ENCODE measurements around the gene ZMIZ1. TPM values are rescaled to one million over a fixed set of nuclear protein-coding genes. Genes with fewer than 3 reads are reported as not detected.

Gene ZMIZ1
- total RNA-seq, 1 donor from 2014 or later, result 173 TPM

GRCh38 chr10:79055892-79056291 is 12.9 kb upstream of the ZMIZ1 start:
- DNase-seq (ENCODE audit: low spot score in 2 of 2, unreplicated experiment in 2 of 2), result no peak
- TF ChIP-seq CTCF (IDR thresholded peaks at IDR 0.05; ENCODE audit: unreplicated experiment), result no peak
- peaks cover 14% of the 10 kb centered on the region for H3K4me1 Mint-ChIP-seq

GRCh38 chr10:79056361-79056735 is 12.4 kb upstream of the ZMIZ1 start:
- Mint-ChIP-seq H3K27ac (no peak overlapping the region), H3K4me3 (no peak overlapping the region), H3K27me3 (ENCODE audit: low read depth) (no peaks in the 10 kb centered on the region), H3K9me3 (no peaks in the 10 kb centered on the region), H3K4me1 (peaks cover 11% of the 10 kb centered on the region), H3K36me3 (no peaks in the 10 kb centered on the region)
- TF ChIP-seq CTCF (IDR thresholded peaks at IDR 0.05; ENCODE audit: unreplicated experiment), result no peak
- no peak for DNase-seq (ENCODE audit: low spot score in 2 of 2, unreplicated experiment in 2 of 2)

More at GRCh38 chr10:79055892-79056291, 12.9 kb upstream of the ZMIZ1 start:
- no peaks in the 10 kb centered on the region for H3K9me3 Mint-ChIP-seq
- H3K27me3 Mint-ChIP-seq (ENCODE audit: low read depth), result no peaks in the 10 kb centered on the region
- H3K27ac Mint-ChIP-seq, result no peak overlapping the region
- no peak overlapping the region for H3K4me3 Mint-ChIP-seq
- no peaks in the 10 kb centered on the region for H3K36me3 Mint-ChIP-seq

- Mint-ChIP-seq H3K4me3 (no peak overlapping the region), H3K27me3 (ENCODE audit: low read depth) (no peaks in the 10 kb centered on the region), H3K4me1 (peaks cover 6% of the 10 kb centered on the region), H3K27ac (no peak overlapping the region), H3K9me3 (no peaks in the 10 kb centered on the region), H3K36me3 (no peaks in the 10 kb centered on the region)
- DNase-seq (ENCODE audit: low spot score in 2 of 2, unreplicated experiment in 2 of 2), result no peak
- TF ChIP-seq CTCF (IDR thresholded peaks at IDR 0.05; ENCODE audit: unreplicated experiment), result no peak
Observed at GRCh38 chr10:79056736-79057391, 11.9 kb upstream of the ZMIZ1 start.

- no peaks in the 10 kb centered on the region for H3K9me3 Mint-ChIP-seq
- no peaks in the 10 kb centered on the region for H3K4me1 Mint-ChIP-seq
- no peak for DNase-seq (ENCODE audit: low spot score in 2 of 2, unreplicated experiment in 2 of 2)
- no peaks in the 10 kb centered on the region for H3K27me3 Mint-ChIP-seq (ENCODE audit: low read depth)
- no peaks in the 10 kb centered on the region for H3K36me3 Mint-ChIP-seq
- H3K27ac Mint-ChIP-seq, result no peak overlapping the region
- H3K4me3 Mint-ChIP-seq, result no peak overlapping the region
- TF ChIP-seq CTCF (IDR thresholded peaks at IDR 0.05; ENCODE audit: unreplicated experiment), result no peak
Observed at GRCh38 chr10:79057481-79058275, 11.1 kb upstream of the ZMIZ1 start.

GRCh38 chr10:79058899-79059841 is 9.6 kb upstream of the ZMIZ1 start:
- no peak overlapping the region for H3K4me3 Mint-ChIP-seq
- no peak for TF ChIP-seq CTCF (IDR thresholded peaks at IDR 0.05; ENCODE audit: unreplicated experiment)

More at GRCh38 chr10:79058899-79059841, 9.6 kb upstream of the ZMIZ1 start:
- Mint-ChIP-seq H3K36me3 (no peaks in the 10 kb centered on the region), H3K27me3 (ENCODE audit: low read depth) (no peaks in the 10 kb centered on the region), H3K9me3 (no peaks in the 10 kb centered on the region), H3K4me1 (no peaks in the 10 kb centered on the region), H3K27ac (no peak overlapping the region)
- no peak for DNase-seq (ENCODE audit: low spot score in 2 of 2, unreplicated experiment in 2 of 2)

Measured in mesothelial cell of epicardium (in vitro differentiated cells).